Measurements from ENCODE around the gene PATJ.

- TF ChIP-seq, protein P1, sequence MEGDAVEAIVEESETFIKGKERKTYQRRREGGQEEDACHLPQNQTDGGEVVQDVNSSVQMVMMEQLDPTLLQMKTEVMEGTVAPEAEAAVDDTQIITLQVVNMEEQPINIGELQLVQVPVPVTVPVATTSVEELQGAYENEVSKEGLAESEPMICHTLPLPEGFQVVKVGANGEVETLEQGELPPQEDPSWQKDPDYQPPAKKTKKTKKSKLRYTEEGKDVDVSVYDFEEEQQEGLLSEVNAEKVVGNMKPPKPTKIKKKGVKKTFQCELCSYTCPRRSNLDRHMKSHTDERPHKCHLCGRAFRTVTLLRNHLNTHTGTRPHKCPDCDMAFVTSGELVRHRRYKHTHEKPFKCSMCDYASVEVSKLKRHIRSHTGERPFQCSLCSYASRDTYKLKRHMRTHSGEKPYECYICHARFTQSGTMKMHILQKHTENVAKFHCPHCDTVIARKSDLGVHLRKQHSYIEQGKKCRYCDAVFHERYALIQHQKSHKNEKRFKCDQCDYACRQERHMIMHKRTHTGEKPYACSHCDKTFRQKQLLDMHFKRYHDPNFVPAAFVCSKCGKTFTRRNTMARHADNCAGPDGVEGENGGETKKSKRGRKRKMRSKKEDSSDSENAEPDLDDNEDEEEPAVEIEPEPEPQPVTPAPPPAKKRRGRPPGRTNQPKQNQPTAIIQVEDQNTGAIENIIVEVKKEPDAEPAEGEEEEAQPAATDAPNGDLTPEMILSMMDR (IDR thresholded peaks at IDR 0.05), result no peak
- TF ChIP-seq POLR2A (IDR thresholded peaks at IDR 0.05), result no peak
Observed at GRCh38 chr1:61743431-61743705, 1.1 kb downstream of the PATJ start.
